Measurements from ENCODE around the gene DDX3X. TPM values are rescaled to one million over a fixed set of nuclear protein-coding genes. Genes with fewer than 3 reads are reported as not detected.
A peak's percentile ranks its signal among the peaks of the same experiment; 100 is the strongest.

Gene DDX3X
- total RNA-seq, 1 donor from 2014 or later = 212 TPM

DNA sequence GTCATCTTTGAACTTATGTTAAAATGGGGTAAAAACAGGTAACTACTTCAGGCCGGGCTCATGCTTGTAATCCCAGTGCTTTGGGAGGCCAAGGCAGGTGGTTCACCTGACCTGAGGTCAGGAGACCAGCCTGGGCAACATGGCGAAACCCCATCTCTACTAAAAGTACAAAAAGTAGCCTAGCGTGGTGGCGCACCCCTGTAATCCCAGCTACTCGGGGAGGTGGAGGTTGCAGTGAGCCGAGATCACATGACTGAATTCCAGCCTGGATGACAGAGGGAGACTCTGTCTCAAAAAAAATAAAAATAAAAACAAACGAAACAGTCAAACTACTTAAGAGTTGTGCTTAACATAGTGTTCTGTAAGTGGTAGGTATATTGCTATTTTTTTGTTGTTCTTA, 2.5 kb downstream of the DDX3X start:
- Mint-ChIP-seq H3K27me3 (ENCODE audit: unreplicated experiment) (no peaks in the 10 kb centered on the region), H3K4me1 (ENCODE audit: unreplicated experiment) (peaks cover 50% of the 10 kb centered on the region), H3K4me3 (ENCODE audit: unreplicated experiment) (peak overlapping the region; percentile 82), H3K36me3 (ENCODE audit: unreplicated experiment) (peaks cover 9% of the 10 kb centered on the region), H3K9me3 (ENCODE audit: unreplicated experiment) (peaks cover 4% of the 10 kb centered on the region), H3K27ac (ENCODE audit: unreplicated experiment) (no peak overlapping the region)
- TF ChIP-seq, protein P1, sequence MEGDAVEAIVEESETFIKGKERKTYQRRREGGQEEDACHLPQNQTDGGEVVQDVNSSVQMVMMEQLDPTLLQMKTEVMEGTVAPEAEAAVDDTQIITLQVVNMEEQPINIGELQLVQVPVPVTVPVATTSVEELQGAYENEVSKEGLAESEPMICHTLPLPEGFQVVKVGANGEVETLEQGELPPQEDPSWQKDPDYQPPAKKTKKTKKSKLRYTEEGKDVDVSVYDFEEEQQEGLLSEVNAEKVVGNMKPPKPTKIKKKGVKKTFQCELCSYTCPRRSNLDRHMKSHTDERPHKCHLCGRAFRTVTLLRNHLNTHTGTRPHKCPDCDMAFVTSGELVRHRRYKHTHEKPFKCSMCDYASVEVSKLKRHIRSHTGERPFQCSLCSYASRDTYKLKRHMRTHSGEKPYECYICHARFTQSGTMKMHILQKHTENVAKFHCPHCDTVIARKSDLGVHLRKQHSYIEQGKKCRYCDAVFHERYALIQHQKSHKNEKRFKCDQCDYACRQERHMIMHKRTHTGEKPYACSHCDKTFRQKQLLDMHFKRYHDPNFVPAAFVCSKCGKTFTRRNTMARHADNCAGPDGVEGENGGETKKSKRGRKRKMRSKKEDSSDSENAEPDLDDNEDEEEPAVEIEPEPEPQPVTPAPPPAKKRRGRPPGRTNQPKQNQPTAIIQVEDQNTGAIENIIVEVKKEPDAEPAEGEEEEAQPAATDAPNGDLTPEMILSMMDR (IDR thresholded peaks at IDR 0.05) = no peak
- DNase-seq (ENCODE audit: extremely low spot score, unreplicated experiment) = no peak

DNA sequence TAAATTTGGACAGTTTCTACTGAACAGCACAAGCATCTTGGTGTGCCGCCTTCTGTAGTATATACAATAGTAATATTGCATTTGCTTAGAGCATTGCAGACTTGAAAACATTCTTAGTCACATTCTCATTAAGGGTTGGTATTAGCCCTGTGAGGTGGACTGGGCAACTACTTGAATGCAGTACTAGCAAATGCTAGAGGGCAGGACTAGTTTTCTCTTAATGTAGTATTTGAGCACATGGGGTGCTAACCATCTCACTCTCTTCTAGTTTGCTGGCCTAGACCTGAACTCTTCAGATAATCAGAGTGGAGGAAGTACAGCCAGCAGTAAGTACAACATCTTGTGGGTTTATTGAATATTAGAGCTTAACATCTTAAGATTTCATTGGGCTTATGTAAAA, 3.2 kb downstream of the DDX3X start:
- Mint-ChIP-seq H3K4me3 (ENCODE audit: unreplicated experiment) (peak overlapping the region; percentile 82), H3K36me3 (ENCODE audit: unreplicated experiment) (peaks cover 11% of the 10 kb centered on the region), H3K9me3 (ENCODE audit: unreplicated experiment) (peaks cover 4% of the 10 kb centered on the region), H3K27ac (ENCODE audit: unreplicated experiment) (no peak overlapping the region), H3K27me3 (ENCODE audit: unreplicated experiment) (no peaks in the 10 kb centered on the region), H3K4me1 (ENCODE audit: unreplicated experiment) (peaks cover 44% of the 10 kb centered on the region)
- no peak for DNase-seq (ENCODE audit: extremely low spot score, unreplicated experiment)
- TF ChIP-seq, protein P1 (IDR thresholded peaks at IDR 0.05) = no peak

DNA sequence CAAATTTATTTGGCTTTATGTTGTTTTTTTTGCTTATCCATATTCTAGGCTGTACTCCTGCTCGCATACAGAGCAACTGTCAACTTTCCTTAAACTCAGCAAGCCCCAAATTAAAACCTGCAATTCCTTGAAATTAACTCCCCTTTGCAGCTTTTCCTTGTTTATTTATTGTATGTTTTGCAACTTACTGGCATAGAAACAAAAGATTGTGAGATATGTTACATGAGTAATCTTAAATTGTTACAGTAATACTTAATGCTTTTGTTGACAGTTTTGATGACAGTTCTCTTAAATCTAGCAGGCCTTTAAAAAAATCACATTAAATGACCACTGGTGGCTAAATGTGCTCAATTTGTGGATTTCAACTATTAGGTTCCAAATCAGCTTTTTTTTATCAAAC, 4.5 kb downstream of the DDX3X start:
- peaks cover 37% of the 10 kb centered on the region for H3K4me1 Mint-ChIP-seq (ENCODE audit: unreplicated experiment)
- DNase-seq (ENCODE audit: extremely low spot score, unreplicated experiment) = no peak
- TF ChIP-seq, protein P1 (IDR thresholded peaks at IDR 0.05) = no peak
- H3K4me3 Mint-ChIP-seq (ENCODE audit: unreplicated experiment) = peak overlapping the region; percentile 27
- H3K9me3 Mint-ChIP-seq (ENCODE audit: unreplicated experiment) = peaks cover 4% of the 10 kb centered on the region
- no peak overlapping the region for H3K27ac Mint-ChIP-seq (ENCODE audit: unreplicated experiment)
- no peaks in the 10 kb centered on the region for H3K27me3 Mint-ChIP-seq (ENCODE audit: unreplicated experiment)
- peaks cover 18% of the 10 kb centered on the region for H3K36me3 Mint-ChIP-seq (ENCODE audit: unreplicated experiment)

DNA sequence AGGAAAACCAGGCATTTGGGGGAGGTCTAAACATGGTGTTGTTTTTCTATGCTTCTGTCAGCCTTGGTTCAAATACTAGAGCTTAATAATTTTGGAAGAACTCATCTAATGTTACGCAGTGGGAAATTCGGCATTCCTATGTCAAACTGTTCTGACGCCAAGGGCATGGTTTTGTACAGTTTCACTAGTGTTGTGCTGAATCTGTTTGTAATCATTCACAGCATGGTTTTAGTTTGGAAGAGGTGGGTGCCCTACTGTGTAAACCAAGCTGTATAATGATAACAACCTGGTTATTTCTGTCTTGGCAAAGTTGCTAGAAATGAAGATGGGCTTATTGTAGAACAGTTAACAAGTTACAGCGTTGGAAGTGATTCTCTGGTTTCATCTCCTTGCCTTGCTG, 5.2 kb downstream of the DDX3X start:
- no peak for DNase-seq (ENCODE audit: extremely low spot score, unreplicated experiment)
- no peak overlapping the region for H3K27ac Mint-ChIP-seq (ENCODE audit: unreplicated experiment)
- TF ChIP-seq, protein P1 (IDR thresholded peaks at IDR 0.05) = no peak
- H3K4me3 Mint-ChIP-seq (ENCODE audit: unreplicated experiment) = no peak overlapping the region
- peaks cover 4% of the 10 kb centered on the region for H3K9me3 Mint-ChIP-seq (ENCODE audit: unreplicated experiment)
- no peaks in the 10 kb centered on the region for H3K27me3 Mint-ChIP-seq (ENCODE audit: unreplicated experiment)
- peaks cover 22% of the 10 kb centered on the region for H3K36me3 Mint-ChIP-seq (ENCODE audit: unreplicated experiment)
- peaks cover 36% of the 10 kb centered on the region for H3K4me1 Mint-ChIP-seq (ENCODE audit: unreplicated experiment)

DNA sequence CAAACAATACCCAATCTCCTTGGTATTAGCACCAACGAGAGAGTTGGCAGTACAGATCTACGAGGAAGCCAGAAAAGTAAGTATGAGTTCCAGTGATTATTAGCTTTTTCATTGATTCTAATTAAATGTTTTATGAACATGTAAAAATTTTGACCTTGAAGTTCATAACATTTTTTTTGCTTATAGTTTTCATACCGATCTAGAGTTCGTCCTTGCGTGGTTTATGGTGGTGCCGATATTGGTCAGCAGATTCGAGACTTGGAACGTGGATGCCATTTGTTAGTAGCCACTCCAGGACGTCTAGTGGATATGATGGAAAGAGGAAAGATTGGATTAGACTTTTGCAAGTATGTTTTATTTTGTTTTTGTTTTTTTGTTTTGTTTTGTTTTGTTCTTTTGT, 10.1 kb downstream of the DDX3X start:
- peaks cover 4% of the 10 kb centered on the region for H3K9me3 Mint-ChIP-seq (ENCODE audit: unreplicated experiment)
- TF ChIP-seq, protein P1 (IDR thresholded peaks at IDR 0.05) = no peak
- peaks cover 53% of the 10 kb centered on the region for H3K36me3 Mint-ChIP-seq (ENCODE audit: unreplicated experiment)
- H3K4me1 Mint-ChIP-seq (ENCODE audit: unreplicated experiment) = peaks cover 10% of the 10 kb centered on the region
- H3K27ac Mint-ChIP-seq (ENCODE audit: unreplicated experiment) = no peak overlapping the region
- H3K27me3 Mint-ChIP-seq (ENCODE audit: unreplicated experiment) = no peaks in the 10 kb centered on the region
- no peak for DNase-seq (ENCODE audit: extremely low spot score, unreplicated experiment)
- no peak overlapping the region for H3K4me3 Mint-ChIP-seq (ENCODE audit: unreplicated experiment)

Measured in osteocyte (in vitro differentiated cells).